Activated effector memory CD4-positive, alpha-beta T cell treated with anti-CD3 and anti-CD28 coated beads, Interleukin-2, amount 50 U/mL, for 16 hours (primary cell): Measurements from ENCODE around the gene TRPV6.
A peak's percentile ranks its signal among the peaks of the same experiment; 100 is the strongest.

Experiments
- DNase-seq: peaks from one replicate; pipeline ENCODE4 v3.0.0-alpha.2; 2020

Gene TRPV6

DNA sequence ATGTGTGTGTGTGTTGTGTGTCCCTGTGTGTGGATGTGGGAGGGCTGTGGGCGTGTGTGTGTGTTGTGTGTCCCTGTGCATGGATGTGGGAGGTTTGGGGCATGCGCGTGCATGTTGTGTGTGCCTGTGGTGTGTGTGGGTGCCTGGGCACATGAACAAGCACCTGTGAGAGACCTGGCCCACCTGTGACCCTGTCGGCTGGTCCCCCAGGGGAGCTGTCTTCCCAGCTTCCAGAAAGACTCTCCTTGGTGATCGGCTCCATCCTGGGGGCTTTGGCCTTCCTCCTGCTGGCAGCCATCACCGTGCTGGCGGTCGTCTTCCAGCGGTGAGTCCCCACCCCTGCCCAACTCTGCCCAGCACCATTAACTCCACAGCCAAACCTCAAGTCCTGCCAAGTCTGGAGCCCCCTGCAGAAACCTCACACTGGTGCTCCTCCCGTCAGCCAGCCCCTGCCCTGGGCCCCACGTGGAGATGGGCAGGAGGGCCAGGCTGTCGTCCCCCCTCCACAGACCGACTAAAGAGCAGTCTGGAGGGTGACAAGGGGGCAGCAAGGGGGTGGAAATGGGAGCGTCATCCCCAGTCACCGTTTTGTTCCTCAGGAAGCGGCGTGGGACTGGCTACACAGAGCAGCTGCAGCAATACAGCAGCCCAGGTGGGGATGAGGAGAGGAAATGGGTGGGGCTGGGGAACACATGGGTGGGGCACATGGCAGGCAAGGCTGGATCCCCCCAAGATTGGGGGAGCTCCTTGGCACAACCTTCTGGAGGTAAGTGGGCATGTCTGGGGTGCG, 18.0 kb downstream of the TRPV6 start:
- no peak for DNase-seq

DNA sequence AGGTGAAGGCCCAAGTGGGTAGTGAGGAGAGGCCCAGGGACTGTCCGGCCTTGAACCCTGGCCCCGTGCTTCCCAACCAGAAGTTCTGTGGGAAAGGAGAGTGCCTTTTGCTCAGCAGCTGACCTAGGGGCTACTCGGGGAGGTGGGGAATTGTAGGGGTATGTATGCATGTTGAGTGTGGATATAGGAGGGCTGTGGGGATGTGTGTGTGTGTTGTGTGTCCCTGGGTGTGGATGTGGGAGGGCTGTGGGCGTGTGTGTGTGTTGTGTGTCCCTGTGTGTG, 18.5 kb downstream of the TRPV6 start:
- no peak for DNase-seq

DNA sequence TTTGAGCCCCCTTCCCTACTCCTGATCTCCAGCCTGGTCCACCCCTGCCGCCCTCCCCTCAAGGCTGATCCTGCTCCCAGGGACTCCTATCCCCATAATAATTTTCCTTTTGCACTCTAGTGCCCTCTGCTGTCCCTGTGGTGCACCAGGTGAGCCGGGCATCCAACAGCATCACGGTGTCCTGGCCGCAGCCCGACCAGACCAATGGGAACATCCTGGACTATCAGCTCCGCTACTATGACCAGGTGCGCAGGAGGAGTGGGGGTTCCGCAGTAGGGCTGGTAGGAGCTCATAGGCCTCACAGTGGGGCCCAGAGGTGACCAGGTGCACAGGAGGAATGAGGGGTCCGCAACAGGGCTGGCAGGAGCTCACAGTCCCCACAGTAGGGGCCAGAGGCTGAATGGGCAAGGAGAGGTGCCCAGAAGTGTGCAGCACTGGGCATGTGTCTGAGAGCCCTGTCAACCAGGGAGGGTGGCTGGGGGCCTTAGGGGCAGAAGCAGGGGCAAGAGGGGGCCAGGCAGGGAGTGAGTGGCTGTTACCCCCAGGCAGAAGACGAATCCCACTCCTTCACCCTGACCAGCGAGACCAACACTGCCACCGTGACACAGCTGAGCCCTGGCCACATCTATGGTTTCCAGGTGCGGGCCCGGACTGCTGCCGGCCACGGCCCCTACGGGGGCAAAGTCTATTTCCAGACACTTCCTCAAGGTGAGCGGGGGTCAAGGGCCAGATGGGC, 19.0 kb downstream of the TRPV6 start:
- no peak for DNase-seq

DNA sequence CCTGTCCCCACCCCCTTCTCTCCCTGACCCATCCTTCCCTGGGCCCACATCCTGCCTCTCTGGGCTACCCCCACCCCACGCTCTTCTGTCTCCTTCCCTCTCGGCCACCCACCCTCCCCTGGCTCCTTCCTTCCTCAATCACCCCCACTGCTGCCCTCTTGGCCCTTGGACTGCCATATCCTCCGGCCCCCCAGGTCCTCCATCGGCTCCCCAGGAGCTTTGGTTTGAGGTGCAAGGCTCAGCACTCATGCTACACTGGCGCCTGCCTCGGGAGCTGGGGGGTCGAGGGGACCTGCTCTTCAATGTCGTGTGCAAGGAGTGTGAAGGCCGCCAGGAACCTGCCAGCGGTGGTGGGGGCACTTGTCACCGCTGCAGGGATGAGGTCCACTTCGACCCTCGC, 19.8 kb downstream of the TRPV6 start:
- no peak for DNase-seq

DNA sequence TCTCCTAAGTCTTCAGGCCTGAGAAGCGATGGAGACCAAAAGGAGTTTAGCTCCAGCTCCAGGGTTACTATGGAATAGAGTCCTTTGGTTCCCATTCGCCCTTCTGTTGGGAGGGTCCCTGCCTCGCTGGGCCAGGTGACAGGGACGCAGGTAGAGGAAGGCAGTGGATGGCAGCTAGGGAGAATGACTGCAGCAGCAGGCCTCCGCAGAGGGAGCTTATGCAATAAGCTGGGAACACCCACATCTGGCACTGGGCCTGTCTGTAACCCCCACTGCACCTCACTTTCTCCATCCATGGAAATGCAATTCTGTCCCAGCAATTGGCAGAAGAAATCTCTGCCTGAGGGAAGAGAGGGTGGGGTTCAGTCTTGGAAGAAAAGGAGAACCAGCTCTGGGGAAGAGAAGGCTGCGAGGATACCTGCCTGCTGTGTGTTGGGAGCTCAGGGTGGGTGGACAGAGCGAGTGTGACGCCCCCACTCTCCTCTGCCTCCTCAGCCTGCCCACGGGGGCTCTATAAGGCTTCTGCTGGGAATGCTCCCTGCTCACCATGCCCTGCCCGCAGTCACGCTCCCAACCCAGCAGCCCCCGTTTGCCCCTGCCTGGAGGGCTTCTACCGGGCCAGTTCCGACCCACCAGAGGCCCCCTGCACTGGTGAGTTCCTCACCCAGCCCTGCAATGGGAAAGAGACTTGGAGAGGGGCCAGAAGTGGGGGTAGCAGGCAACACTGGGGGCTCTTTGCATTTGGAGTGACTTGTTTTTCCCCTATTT, 20.4 kb downstream of the TRPV6 start:
- DNase-seq, result no peak

DNA sequence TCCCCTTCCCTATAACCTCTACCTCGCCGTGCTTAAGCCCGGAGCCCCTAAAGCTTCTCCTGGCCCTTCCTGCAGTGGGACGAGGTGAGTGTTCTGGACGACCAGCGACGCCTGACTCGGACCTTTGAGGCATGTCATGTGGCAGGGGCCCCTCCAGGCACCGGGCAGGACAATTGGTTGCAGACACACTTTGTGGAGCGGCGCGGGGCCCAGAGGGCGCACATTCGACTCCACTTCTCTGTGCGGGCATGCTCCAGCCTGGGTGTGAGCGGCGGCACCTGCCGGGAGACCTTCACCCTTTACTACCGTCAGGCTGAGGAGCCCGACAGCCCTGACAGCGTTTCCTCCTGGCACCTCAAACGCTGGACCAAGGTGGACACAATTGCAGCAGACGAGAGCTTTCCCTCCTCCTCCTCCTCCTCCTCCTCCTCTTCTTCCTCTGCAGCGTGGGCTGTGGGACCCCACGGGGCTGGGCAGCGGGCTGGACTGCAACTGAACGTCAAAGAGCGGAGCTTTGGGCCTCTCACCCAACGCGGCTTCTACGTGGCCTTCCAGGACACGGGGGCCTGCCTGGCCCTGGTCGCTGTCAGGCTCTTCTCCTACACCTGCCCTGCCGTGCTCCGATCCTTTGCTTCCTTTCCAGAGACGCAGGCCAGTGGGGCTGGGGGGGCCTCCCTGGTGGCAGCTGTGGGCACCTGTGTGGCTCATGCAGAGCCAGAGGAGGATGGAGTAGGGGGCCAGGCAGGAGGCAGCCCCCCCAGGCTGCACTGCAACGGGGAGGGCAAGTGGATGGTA, 21.5 kb downstream of the TRPV6 start:
- DNase-seq, result no peak

DNA sequence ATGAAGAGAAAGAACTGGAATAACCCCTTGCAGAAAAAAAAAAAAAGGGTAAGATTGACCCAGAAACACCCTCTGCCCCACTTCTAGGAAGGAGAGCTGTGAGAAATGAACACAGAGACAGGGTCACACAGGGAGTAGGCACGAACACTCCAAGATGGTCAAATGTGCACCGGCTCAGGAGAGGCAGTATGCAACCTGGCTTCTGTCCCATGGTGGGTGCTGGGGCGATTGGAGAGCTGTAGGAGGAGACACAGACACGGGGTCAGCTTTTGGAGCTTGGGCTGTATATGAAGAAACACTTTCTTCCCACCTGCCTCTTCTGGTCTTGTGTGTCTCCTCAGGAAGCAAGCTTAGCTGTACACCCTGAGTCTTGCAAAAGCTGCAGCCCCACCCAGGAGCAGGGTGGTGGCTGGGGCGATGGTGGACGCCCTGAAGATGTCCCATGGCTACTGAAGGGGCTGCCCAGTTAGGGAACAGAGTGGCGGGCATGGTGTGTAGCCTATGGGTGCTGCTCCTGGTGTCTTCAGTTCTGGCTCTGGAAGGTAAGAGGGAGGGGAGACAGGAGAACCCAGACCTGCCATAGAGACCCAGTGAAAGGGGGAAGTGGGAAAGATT, 22.7 kb downstream of the TRPV6 start:
- no peak for DNase-seq

DNA sequence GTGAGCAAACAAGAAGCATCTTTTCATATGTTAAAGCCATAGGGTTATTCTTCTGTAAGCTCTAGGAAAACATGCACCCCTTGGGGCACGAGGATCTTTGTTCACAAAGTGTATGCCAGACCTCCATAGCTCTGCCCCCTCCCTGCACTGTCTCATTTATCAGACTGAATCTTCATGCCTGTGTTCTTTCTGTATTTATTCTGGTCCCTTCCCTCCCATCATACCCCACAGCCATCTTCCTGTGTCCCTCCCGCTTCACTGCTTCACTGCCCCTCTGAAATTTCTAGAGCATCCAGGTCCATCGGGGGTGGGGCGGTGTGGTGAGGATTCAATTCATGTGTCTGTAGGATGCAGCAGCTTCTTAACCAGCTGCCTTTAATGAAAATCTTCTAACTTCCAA, 23.2 kb downstream of the TRPV6 start:
- DNase-seq, result no peak

DNA sequence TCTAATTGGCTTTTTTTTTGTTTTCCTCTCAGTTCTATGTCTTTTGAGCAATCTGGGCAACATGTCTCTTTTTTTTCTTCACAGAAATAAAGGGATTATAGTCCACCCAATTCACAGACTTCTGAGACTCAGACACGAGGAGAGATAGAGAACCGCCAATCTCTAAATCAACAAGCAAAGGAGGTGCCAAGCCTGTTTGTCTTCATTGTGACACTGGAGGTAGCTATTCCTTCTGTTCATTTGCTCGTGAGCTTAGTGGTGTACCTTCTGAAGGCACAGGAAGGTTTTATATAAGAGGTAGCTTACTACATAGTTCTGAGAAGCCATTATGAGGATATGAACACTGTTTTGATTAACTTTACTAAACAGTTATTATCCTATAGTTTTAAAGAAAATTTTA, 24.6 kb downstream of the TRPV6 start:
- no peak for DNase-seq

DNA sequence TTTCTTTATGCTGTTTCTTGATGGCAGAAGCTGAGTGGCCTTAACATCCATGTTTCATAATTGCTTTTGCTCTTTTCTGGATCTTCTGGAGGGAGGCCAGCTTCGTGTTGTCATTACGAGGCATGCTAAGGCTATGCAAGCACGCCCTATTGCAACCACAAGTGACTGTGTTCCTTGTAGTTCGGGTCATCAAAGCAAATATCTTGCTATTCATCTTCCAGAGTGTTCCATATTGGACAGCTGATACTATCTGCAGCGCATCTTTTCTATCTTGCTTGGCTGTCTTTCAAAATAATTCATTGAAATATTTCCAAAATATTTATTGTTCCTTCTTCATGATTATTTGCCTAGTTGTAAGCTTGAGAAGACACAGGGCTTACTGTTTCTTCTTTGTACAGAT, 25.7 kb downstream of the TRPV6 start:
- no peak for DNase-seq

DNA sequence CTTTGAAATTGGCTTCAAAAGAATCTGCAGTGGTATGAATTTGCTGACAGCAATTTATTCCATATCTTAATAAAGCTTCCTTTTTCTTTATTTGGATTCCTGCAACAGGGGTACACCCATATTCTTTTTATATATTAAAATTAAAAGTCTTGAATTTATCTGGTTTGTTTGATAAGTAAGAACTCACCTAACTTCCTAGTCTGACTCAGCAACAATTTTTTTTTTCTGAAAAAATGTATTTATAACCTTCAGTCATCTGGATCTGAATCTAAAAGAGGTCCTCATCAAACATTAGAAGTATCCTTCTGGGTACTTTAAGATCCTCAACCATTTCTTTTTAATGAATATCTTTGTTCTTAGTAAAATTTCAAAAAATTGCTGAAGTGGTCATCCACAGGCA, 26.1 kb downstream of the TRPV6 start:
- no peak for DNase-seq

DNA sequence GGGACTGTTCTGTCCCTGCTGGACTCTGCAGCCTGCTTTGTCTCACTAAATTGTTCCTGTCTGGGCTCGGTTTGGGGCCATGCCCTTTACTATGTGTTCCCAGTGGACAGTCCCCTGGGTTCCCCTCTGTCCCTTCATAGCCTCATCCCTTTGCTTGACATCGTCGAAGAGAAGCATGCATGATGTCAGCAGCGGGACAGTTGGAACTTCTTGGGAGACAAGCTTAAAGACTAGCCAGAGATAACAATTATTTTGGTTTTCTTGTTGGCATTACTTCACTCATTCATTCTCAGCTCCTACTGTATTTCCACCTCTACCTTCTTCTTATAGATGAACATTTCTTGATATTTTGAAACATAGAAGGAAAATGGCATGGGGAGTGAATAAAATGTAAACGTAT, 27.9 kb downstream of the TRPV6 start:
- no peak for DNase-seq

DNA sequence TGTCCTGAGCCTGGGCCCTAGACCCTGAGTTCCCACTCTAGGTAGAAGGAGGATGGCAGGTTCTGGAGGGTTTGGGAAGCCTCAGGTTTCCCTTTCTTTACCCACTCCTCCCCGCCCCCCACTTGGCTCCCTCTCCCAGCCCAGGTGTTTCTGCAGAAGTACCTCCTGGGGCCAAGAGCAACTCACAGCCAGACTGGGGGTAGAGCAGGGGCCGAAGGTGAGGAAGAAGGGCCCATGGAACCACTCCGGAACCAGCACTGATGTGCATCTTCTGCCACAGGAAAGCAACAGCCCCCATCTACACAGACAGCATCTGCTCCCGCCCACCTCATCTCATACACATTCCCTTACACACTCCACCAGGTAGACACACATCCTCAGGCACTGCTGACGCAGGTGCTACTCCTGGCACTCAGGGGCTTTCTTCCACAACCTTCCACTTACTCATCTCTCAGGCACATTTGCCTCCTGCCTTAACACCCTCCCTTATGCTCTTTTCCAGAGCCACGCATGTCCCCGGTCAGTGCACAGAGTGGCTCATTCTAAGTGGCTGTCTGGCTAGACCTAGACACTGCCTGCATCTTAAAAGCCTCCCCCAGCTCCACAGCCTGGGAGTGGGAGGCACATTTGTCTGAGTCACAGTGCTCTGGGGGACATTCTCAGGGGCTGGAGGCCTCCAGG, 28.8 kb downstream of the TRPV6 start:
- no peak for DNase-seq

DNA sequence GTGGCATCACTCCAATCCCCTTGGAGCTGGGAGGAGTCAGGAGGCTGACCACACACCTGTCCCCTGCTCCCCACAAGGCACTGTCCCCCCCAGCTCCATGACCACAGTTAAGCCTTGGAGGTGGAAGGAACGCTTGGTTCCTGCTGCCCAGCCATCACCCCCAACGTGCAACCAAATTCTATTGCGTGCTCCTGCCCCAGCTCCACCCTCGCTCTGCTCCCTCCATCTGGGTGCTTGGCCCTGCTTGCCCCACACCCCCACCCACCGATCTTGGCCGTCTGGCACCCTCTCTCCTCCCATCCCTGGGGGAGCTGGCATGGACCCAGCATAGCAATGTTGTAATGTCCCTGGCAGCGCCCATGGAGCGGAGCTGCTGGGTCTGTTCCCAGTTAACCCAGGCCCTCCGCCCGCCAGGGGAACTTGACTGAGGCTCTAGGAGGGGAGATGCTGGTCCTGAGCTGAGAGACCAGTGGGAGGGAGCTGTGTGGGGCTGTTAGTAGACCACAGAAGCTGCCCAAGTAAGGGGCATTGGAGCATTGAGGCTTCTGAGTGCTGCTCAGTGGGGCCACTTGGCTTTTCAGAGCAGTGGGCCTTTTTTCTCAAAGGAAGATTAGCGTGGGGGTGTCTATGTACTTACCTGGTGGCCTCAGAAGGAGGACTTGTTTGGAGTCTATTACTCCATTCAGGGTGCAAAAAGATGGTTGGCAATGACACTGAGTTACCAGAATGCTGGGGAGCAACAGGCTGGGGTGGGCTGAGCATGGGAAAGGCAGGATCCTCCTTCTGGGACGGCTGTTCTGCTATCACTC, 29.6 kb downstream of the TRPV6 start:
- no peak for DNase-seq

DNA sequence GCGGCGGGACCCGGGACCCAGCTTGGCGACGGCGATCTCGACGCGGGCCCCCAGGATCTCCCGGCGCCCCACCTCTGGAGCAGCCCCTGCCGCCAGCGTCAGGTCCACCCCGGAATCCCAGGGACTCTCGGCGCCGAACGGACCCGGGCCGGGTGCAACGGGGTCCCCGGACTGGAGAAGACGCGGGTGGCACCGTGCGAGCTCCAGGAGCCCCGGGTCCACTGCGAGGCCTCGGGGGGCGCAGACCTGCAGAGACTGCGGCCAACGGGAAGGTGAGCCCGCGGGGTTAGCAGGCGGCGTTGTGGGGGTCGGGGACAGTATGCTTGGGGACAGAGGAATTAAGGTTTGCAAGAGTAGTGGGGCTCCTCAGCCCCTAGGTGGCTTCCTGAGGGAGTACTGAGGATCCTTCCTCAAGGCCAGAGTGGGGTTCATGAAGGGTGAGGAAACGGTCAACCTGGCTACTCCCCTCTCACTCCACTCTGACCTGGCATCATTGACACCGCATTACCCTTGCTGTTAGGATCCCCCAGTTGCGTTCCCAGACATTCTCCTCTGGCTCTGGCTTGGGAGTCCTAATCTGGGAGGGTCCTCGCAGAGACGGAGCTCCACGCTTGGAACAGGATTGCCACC, 30.3 kb downstream of the TRPV6 start:
- DNase-seq, result no peak

DNA sequence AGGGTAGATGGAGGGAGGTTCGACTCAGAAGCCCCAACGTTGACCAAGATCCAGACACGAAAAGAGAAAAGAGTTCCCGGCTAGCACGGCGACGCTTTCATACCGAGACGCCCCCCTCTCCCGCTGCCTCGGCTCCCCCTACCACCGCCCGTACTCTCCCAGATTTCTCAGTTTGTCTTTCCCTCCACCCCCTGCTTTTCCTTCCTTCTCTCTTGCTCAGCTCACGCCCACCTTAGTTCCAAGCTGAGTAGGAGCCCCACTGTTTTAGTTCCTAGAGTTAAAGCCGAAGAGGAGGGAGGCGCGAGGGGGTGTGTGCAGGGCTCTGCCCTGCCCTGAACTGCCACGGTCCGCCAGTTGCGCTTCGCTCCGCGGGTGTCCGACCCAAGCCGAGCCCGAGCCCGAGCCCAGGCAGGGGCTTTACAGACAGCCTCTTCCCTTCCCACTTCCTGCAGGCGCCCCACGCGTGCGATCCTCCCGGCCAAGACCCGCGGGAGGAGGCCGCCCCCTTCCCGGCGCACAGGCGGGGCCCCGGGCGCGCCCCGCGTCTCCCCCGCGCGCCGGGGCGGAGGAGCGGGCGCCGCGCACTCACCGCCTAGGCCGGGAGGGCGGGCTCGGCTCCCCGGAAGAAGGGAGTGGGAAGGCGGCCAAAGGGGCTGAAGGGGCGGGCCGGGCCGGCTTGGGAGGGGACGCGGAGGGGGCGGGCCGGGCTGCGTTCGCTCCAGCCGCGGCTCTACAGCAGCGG, 31.0 kb downstream of the TRPV6 start, which contains the start of gene EPHB6:
Gene EPHB6 (plus strand): TSS at position 705 of the 742 bp plus-strand sequence. CDS start 8,152 bp downstream, outside the sequence.
- DNase-seq, result peak; percentile 86

DNA sequence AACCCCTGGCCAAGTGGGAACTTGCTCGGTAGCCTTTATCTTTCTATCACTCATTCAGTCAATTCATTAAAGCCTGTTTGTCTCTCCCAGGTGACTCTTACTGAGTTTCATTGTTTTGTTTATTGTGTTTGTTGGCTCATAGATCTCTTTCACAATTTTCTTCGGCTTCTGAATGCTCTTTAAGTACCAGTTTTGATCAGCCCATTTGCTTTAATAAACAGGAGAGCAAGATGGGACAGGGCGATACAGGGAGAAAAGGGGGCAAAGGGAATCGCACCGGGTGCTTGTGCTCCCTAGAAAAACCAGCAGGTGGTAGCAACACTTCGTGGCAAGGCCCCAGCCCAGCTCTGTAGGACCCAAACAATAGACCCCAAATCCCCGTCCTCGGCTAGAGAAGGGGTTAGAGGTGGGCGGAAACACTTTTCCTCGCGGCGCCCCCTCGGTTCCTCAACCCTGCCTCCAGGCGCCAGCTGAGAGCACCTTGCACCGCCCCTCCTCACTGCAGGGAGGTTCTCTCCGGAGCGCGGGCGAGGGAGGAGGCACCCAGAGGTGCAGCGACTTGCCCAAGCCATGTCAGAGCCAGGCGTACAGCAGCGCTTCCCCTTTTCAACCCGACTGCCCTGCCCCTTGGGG, 31.7 kb downstream of the TRPV6 start:
- peak; percentile 87 for DNase-seq

DNA sequence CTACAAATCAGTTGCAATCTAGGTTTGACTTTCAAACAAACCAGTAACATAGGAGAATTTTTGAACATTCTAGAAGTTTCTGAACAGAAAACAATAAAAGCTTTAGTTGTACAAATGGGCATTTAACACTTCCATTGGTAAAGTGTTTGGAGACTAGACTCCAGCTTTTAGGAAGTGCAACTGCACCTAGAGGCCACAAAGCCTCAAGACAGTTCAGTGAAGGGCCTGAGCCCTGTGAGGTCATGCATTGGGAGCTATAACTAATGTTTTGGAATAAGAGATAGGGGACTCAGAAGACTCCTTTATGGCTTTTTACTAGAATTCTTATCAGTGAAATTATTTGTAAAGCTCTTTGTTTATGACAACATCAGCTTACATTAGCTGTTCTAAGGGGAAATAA, 33.6 kb downstream of the TRPV6 start:
- DNase-seq, result no peak

DNA sequence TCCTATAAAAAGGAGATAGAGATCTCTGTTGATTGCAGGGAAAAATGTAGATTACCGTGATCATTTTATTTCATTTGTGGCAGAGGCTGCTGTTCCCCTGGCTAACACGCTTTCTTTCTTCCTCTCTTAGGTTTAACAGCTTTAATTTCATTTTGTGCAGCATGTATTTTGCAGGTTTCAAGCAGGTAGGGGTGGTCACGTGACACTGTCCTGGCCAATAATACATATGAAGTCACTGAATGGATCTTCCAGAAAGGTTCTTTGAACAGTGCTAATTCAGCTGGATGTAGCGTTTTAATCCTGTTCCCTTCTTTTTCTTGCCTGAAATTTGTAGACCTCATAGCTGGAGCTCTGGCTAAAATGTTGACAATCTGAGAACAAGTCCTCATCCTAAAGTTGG, 34.3 kb downstream of the TRPV6 start:
- DNase-seq, result no peak
